CD4-positive, CD25-positive, alpha-beta regulatory T cell (primary cell): ENCODE measurements around the gene AGAP1. TPM values are rescaled to one million over a fixed set of nuclear protein-coding genes. Genes with fewer than 3 reads are reported as not detected.
A peak's percentile ranks its signal among the peaks of the same experiment; 100 is the strongest.

Experiments used
- ATAC-seq, 2 donors: fragments of 150-1000 bp; cut with Tn5 transposase; one replicate each; pipeline ENCODE4 v1.10.0; 2021; ENCODE audit warnings: low read depth in 2 of 2, moderate number of reproducible peaks in 2 of 2, moderate library complexity in 1 of 2
- DNase-seq, 3 donors: peaks; one replicate each; pipeline versions ENCODE4 v3.0.0 to v3.0.0-alpha.2; 2012 to 2022; ENCODE audit warnings: mixed read lengths in 1 of 3
- H3K27ac ChIP-seq: one replicate; pipeline ENCODE4 v1.7.0; 2013; ENCODE audit warnings: mild to moderate bottlenecking, low read length; ENCODE audit not compliant: insufficient read depth, poor library complexity, severe bottlenecking
- H3K27me3 ChIP-seq: one replicate; pipeline ENCODE4 v1.7.0; 2013; ENCODE audit warnings: low read length; ENCODE audit not compliant: control insufficient read depth, insufficient read depth
- H3K36me3 ChIP-seq: one replicate; pipeline ENCODE4 v1.7.0; 2013; ENCODE audit warnings: mild to moderate bottlenecking, low read length, moderate library complexity; ENCODE audit not compliant: control insufficient read depth, insufficient read depth
- H3K4me1 ChIP-seq: 2 replicates; pipeline ENCODE4 v1.7.0; 2013; ENCODE audit warnings: mild to moderate bottlenecking, low read length; ENCODE audit not compliant: insufficient read depth, control insufficient read depth, poor library complexity, severe bottlenecking
- H3K4me3 ChIP-seq: one replicate; pipeline ENCODE4 v1.7.0; 2013; ENCODE audit warnings: low read depth, mild to moderate bottlenecking, low read length, moderate library complexity
- H3K9me3 ChIP-seq, 2 experiments: 1 replicate in 1 of 2; 2 replicates in 1 of 2; pipeline ENCODE4 v1.7.0; 2013; ENCODE audit warnings: low read length in 2 of 2, mild to moderate bottlenecking in 1 of 2, moderate library complexity in 1 of 2; ENCODE audit not compliant: control insufficient read depth in 2 of 2
- H3K27ac Mint-ChIP-seq, 3 donors: one replicate each; pipeline ENCODE4 v1.8.0; 2020 to 2022; ENCODE audit warnings: mild to moderate bottlenecking in 3 of 3, mixed read lengths in 3 of 3, moderate library complexity in 2 of 3
- H3K27me3 Mint-ChIP-seq: one replicate; pipeline ENCODE4 v1.8.0; 2022; ENCODE audit warnings: mild to moderate bottlenecking, mixed read lengths
- H3K36me3 Mint-ChIP-seq: one replicate; pipeline ENCODE4 v1.8.0; 2020; ENCODE audit warnings: mixed read lengths
- H3K4me1 Mint-ChIP-seq, 4 donors: one replicate each; pipeline ENCODE4 v1.8.0; 2020 to 2022; ENCODE audit warnings: mixed read lengths in 4 of 4, mild to moderate bottlenecking in 1 of 4
- H3K4me3 Mint-ChIP-seq, 4 donors: one replicate each; pipeline ENCODE4 v1.8.0; 2020 to 2022; ENCODE audit warnings: mild to moderate bottlenecking in 4 of 4, mixed read lengths in 4 of 4, moderate library complexity in 3 of 4
- H3K9me3 Mint-ChIP-seq, 7 donors: one replicate each; pipeline ENCODE4 v1.8.0; 2020 to 2022; ENCODE audit warnings: mixed read lengths in 7 of 7, mild to moderate bottlenecking in 3 of 7, moderate library complexity in 2 of 7
- polyA plus RNA-seq, 4 donors: library from polyadenylated mRNA; unstranded; fragments of 300-500 nt; fragmentation: Illumina TruSeq; gene quantifications; one replicate each; pipeline ENCODE4 v1.2.3, GENCODE V29; 2021
- total RNA-seq: library from RNA; stranded (reverse); gene quantifications from one replicate; pipeline ENCODE4 v1.2.3, GENCODE V29; 2022

AGAP1 gene
- total and polyA plus RNA-seq, 5 donors from 2014 or later, result 0.99 TPM; not detected in 4

DNA sequence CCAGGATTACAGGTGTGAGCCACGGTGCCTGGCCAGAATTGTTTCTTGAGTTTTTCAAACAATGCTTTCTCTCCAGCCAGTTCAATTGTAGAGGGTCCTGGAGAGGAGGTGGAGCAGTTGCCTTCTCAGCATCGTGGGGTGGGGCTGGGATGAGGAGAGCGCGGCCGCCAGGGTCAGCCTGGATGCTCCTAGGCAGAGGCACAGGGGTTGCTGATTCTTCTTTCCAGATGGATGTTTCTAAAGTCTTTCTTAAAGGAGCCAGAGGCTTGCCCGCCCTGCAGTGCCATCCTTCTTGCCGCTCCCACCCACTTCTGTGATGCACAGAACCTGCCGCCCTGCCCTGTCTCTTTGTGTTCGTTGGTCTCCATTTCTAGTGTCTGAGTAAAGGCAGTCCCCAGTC is 61.1 kb downstream of the AGAP1 start:
- Mint-ChIP-seq H3K4me1 (no peaks in the 10 kb centered on the region), H3K36me3 (no peaks in the 10 kb centered on the region), H3K9me3 (no peaks in the 10 kb centered on the region), H3K27me3 (peaks cover 6% of the 10 kb centered on the region), H3K4me3 (no peak overlapping the region), H3K27ac (no peak overlapping the region)
- no peaks in the 10 kb centered on the region for H3K27me3 ChIP-seq
- H3K27ac ChIP-seq, result no peak overlapping the region
- DNase-seq (no peak), ATAC-seq (no peak)
- no peaks in the 10 kb centered on the region for H3K9me3 ChIP-seq
- H3K4me1 ChIP-seq, result no peaks in the 10 kb centered on the region
- H3K4me3 ChIP-seq, result no peak overlapping the region
- no peaks in the 10 kb centered on the region for H3K36me3 ChIP-seq

DNA sequence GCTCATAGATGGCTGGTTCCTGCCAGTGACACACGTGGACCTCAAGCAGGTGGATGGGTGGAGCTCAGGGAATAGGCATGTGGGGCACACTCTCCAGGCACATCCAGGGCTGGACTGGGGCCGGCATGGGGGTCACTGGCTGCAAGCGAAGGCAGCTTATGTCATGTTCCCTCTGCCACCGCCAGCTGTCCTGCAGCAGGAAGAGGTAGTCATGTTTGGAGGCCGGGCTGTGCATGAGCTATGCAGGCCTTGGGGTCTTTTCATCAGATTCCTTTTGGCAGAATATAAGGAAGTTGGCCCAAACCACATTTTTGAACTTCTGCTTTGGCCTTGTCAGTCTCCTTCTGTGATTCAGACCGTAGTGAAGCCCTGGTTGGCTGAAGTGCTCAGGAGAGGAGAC is 61.5 kb downstream of the AGAP1 start:
- no peak overlapping the region for H3K27ac ChIP-seq
- Mint-ChIP-seq H3K9me3 (no peaks in the 10 kb centered on the region), H3K36me3 (no peaks in the 10 kb centered on the region), H3K4me3 (no peak overlapping the region), H3K27me3 (peaks cover 6% of the 10 kb centered on the region), H3K27ac (no peak overlapping the region), H3K4me1 (no peaks in the 10 kb centered on the region)
- H3K27me3 ChIP-seq, result no peaks in the 10 kb centered on the region
- ATAC-seq, result peak in 1 of 2 donors; percentile 16
- H3K9me3 ChIP-seq, result no peaks in the 10 kb centered on the region
- DNase-seq, result no peak
- H3K4me1 ChIP-seq, result no peaks in the 10 kb centered on the region
- H3K4me3 ChIP-seq, result no peak overlapping the region
- H3K36me3 ChIP-seq, result no peaks in the 10 kb centered on the region

DNA sequence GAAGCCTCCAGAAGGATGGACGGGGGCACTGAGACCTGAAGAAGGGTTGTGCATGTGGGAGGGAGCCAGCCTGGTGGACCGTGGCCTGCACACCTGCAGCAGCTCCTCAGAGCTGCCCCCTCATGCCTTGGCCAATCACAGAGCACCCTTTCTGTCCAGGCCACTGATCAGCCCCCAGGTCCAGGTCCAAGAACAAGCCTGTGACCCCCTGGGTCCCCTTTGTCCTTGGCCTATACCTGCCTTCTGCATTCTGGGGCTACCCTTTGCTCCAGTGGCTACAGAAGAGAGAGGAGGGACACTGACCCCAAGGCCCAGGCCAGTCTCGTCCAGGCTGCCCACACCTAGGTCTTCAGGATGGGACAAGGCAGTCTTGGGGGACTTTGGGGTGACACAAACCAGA is 62.2 kb downstream of the AGAP1 start:
- H3K4me3 ChIP-seq, result no peak overlapping the region
- no peak for DNase-seq

DNA sequence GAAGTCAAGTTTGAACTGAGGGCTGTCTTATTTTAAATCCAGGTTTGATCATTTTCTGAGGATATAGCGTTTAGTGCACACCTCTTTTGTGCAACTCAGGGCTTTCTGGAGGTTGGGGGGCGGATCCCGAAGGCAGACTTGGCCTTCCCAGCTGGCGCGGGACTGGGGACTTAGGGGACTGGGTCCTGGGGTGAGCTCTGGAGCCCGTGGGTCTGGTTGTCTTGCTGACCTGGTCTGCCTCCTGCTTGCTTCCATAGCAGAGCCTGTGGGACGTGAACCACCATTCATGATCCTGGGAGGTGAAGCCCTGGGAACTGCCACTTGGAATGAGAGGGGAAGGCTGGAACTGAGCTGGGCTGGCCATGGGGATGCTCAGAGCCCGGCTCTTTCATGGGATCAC is 63.1 kb downstream of the AGAP1 start:
- Histone ChIP-seq H3K4me1 (no peaks in the 10 kb centered on the region), H3K9me3 (no peaks in the 10 kb centered on the region), H3K27ac (no peak overlapping the region), H3K36me3 (no peaks in the 10 kb centered on the region), H3K4me3 (no peak overlapping the region), H3K27me3 (no peaks in the 10 kb centered on the region)
- no peaks in the 10 kb centered on the region for H3K4me1 Mint-ChIP-seq
- no peak overlapping the region for H3K27ac Mint-ChIP-seq
- DNase-seq, result no peak
- no peak for ATAC-seq
- H3K4me3 Mint-ChIP-seq, result no peak overlapping the region
- peaks cover 1% of the 10 kb centered on the region for H3K27me3 Mint-ChIP-seq
- H3K9me3 Mint-ChIP-seq, result no peaks in the 10 kb centered on the region
- H3K36me3 Mint-ChIP-seq, result no peaks in the 10 kb centered on the region

More for the DNA sequence above, 62.2 kb downstream of the AGAP1 start:
- H3K4me1 Mint-ChIP-seq, result no peaks in the 10 kb centered on the region
- Histone ChIP-seq H3K27me3 (no peaks in the 10 kb centered on the region), H3K27ac (no peak overlapping the region), H3K4me1 (no peaks in the 10 kb centered on the region), H3K36me3 (no peaks in the 10 kb centered on the region), H3K9me3 (no peaks in the 10 kb centered on the region)
- H3K9me3 Mint-ChIP-seq, result no peaks in the 10 kb centered on the region
- no peak for ATAC-seq
- no peaks in the 10 kb centered on the region for H3K36me3 Mint-ChIP-seq
- H3K4me3 Mint-ChIP-seq, result no peak overlapping the region
- no peak overlapping the region for H3K27ac Mint-ChIP-seq
- H3K27me3 Mint-ChIP-seq, result peaks cover 6% of the 10 kb centered on the region

DNA sequence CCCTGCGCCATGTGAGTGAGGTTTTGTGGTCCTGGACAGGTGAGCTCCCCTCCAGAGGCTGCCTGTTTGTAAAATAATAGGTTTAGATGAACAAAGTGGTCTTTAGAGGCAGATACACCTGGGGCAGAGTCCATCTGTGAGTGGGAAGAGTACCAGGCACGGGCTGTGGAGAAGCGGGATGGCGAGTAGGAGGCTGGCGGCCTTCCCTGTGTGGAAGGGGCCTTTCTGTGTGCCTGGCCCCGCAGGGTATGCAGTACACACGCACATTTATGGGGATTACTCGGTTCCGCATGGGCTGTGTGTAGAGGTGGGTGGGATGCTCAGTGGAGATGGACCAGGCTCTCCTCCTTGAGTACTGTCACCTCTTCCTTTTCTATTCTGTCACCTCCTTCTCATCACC is 64.1 kb downstream of the AGAP1 start:
- no peak for ATAC-seq

DNA sequence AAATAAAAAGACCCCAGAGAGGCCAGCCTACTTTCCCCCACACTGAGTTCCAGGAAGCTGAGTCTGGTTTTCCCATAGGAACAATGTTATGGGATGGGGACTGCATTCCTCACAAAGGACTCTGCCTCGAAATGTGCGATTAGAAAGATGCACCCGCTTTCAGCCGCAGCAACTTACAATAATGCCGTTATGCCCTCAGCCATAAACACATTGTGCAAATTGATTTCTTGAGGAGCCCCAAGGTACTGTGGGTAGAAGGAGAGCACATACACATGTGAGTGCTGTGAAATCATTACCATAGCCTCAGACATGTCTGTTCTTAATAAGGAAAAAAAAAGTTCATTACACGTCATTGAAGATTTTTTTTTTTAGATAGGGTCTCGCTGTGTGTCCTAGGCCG is 64.7 kb downstream of the AGAP1 start:
- Mint-ChIP-seq H3K36me3 (no peaks in the 10 kb centered on the region), H3K27me3 (no peaks in the 10 kb centered on the region), H3K27ac (no peak overlapping the region), H3K4me1 (no peaks in the 10 kb centered on the region), H3K4me3 (no peak overlapping the region), H3K9me3 (no peaks in the 10 kb centered on the region)
- Histone ChIP-seq H3K4me3 (no peak overlapping the region), H3K27me3 (no peaks in the 10 kb centered on the region), H3K36me3 (no peaks in the 10 kb centered on the region), H3K27ac (no peak overlapping the region), H3K4me1 (no peaks in the 10 kb centered on the region), H3K9me3 (no peaks in the 10 kb centered on the region)
- no peak for DNase-seq
- ATAC-seq, result no peak

More for the DNA sequence above, 64.1 kb downstream of the AGAP1 start:
- H3K27ac Mint-ChIP-seq, result no peak overlapping the region
- Histone ChIP-seq H3K27ac (no peak overlapping the region), H3K27me3 (no peaks in the 10 kb centered on the region), H3K4me1 (no peaks in the 10 kb centered on the region), H3K36me3 (no peaks in the 10 kb centered on the region), H3K4me3 (no peak overlapping the region), H3K9me3 (no peaks in the 10 kb centered on the region)
- no peaks in the 10 kb centered on the region for H3K9me3 Mint-ChIP-seq
- H3K4me1 Mint-ChIP-seq, result no peaks in the 10 kb centered on the region
- no peak overlapping the region for H3K4me3 Mint-ChIP-seq
- no peaks in the 10 kb centered on the region for H3K36me3 Mint-ChIP-seq
- DNase-seq, result no peak
- H3K27me3 Mint-ChIP-seq, result no peaks in the 10 kb centered on the region

DNA sequence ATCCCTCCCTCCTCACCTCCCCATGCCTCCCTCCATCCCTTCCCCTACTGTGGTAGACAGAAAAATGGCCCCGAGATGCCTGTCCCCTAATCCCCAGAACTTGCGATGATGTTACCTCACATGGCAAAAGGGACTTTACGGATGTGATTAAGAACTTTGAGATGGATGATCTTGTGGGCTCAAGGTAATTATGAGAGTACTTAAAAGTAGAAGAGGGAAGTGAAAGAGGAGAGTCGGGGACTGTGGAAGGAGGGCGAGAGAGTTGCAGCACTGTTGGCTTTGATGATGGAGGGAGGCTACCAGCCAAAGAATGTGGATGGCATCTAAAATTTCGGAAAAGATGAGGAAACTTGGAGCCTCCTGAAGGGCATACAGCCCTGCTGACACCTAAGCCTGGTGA is 66.5 kb downstream of the AGAP1 start:
- no peak for ATAC-seq
- Mint-ChIP-seq H3K4me1 (no peaks in the 10 kb centered on the region), H3K4me3 (no peak overlapping the region), H3K27me3 (no peaks in the 10 kb centered on the region), H3K9me3 (no peaks in the 10 kb centered on the region), H3K27ac (no peak overlapping the region), H3K36me3 (no peaks in the 10 kb centered on the region)
- DNase-seq, result no peak
- no peaks in the 10 kb centered on the region for H3K36me3 ChIP-seq
- H3K9me3 ChIP-seq, result no peaks in the 10 kb centered on the region
- no peaks in the 10 kb centered on the region for H3K4me1 ChIP-seq
- no peak overlapping the region for H3K4me3 ChIP-seq
- no peak overlapping the region for H3K27ac ChIP-seq
- H3K27me3 ChIP-seq, result no peaks in the 10 kb centered on the region

DNA sequence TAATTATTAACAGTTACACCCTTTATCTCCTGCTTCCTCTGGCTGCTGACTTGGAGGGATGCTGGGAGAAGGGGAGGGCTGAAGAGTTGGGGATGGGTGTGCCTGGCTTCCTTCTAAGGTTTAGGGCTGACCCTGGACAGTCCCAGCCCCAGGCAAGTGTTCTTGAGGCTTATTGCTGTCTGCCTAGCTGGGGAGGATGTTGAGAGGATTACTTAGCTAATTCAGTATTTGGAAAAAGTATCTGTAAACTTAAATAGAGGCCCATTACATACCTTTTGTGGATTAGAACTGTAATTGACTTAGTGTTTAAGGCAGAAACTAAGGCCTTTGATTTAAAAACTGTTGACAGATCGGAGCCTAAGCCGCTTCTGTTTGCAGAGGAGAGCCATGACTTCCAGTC is 67.6 kb downstream of the AGAP1 start:
- no peak for ATAC-seq

More for the DNA sequence above, 67.6 kb downstream of the AGAP1 start:
- DNase-seq, result no peak
- Mint-ChIP-seq H3K9me3 (no peaks in the 10 kb centered on the region), H3K4me3 (no peak overlapping the region), H3K36me3 (no peaks in the 10 kb centered on the region), H3K4me1 (no peaks in the 10 kb centered on the region), H3K27me3 (no peaks in the 10 kb centered on the region), H3K27ac (no peak overlapping the region)
- H3K27ac ChIP-seq, result no peak overlapping the region
- no peak overlapping the region for H3K4me3 ChIP-seq
- no peaks in the 10 kb centered on the region for H3K9me3 ChIP-seq
- no peaks in the 10 kb centered on the region for H3K4me1 ChIP-seq
- no peaks in the 10 kb centered on the region for H3K36me3 ChIP-seq
- H3K27me3 ChIP-seq, result no peaks in the 10 kb centered on the region
